ENCODE measurements around the gene DCD.

- TF ChIP-seq CTCF (IDR thresholded peaks at IDR 0.05) (no peak), POLR2A (IDR thresholded peaks at IDR 0.05) (no peak)
These were observed 13.9 kb upstream of the DCD start for GRCh38 chr12:54662026-54662425.
